H1 (cell line): Measurements from ENCODE around the gene PAQR5. TPM values are rescaled to one million over a fixed set of nuclear protein-coding genes. Genes with fewer than 3 reads are reported as not detected.

Experiments
- CTCF ChIA-PET: fragments of 300-600 bp; sonication (Branson Sonifier 250); formaldehyde crosslinking; loops from one replicate; lab custom pipeline; 2021; ENCODE audit not compliant: partially characterized antibody; lab: Charles Lee
- POLR2A ChIA-PET: fragments of 300-600 bp; sonication (Branson Sonifier 250); formaldehyde crosslinking; loops from one replicate; lab custom pipeline; 2021; ENCODE audit warnings: inconsistent platforms; ENCODE audit not compliant: partially characterized antibody; lab: Charles Lee
- DNase-seq, 2 experiments: peaks; one replicate each; pipeline versions ENCODE4 v3.0.0 to v3.0.0-alpha.2; 2010 to 2022; ENCODE audit warnings: low spot score in 2 of 2, low read depth in 1 of 2, mixed read lengths in 1 of 2
- FAIRE-seq: peaks from 2 replicates; lab custom pipeline; 2011; peaks lifted over from hg19 to GRCh38; lab: Jason Lieb, UNC
- H2AFZ ChIP-seq: 2 replicates; pipeline ENCODE4 v1.8.1; 2012; ENCODE audit warnings: low read length, inconsistent platforms
- H2AK5ac ChIP-seq: 2 replicates; pipeline ENCODE4 v1.6.1; 2013; ENCODE audit warnings: low read depth, low read length
- H2BK120ac ChIP-seq: replicated peaks from 2 replicates; pipeline ENCODE3; 2013; ENCODE audit warnings: low read depth, low read length, inconsistent platforms
- H2BK12ac ChIP-seq: 2 replicates; pipeline ENCODE4 v1.6.1; 2013; ENCODE audit warnings: low read depth, low read length
- H2BK15ac ChIP-seq: 2 replicates; pipeline ENCODE4 v1.6.1; 2013; ENCODE audit warnings: low read length
- H2BK20ac ChIP-seq: 2 replicates; pipeline ENCODE4 v1.6.1; 2013; ENCODE audit warnings: low read length
- H2BK5ac ChIP-seq: 2 replicates; pipeline ENCODE4 v1.6.1; 2013; ENCODE audit warnings: low read depth, low read length
- H3K14ac ChIP-seq: 2 replicates; pipeline ENCODE4 v1.6.1; 2013; ENCODE audit warnings: inconsistent platforms; ENCODE audit not compliant: insufficient read length
- H3K18ac ChIP-seq: 2 replicates; pipeline ENCODE4 v1.6.1; 2013; ENCODE audit warnings: low read length; ENCODE audit errors: extremely low read depth
- H3K23ac ChIP-seq: 2 replicates; pipeline ENCODE4 v1.6.1; 2013; ENCODE audit warnings: inconsistent platforms; ENCODE audit not compliant: insufficient read length
- H3K23me2 ChIP-seq: 2 replicates; pipeline ENCODE4 v1.6.1; 2013; ENCODE audit warnings: low read depth, low read length
- H3K27ac ChIP-seq: 2 replicates; pipeline ENCODE4 v1.6.1; 2011; ENCODE audit warnings: low read depth, low read length, inconsistent platforms
- H3K27me3 ChIP-seq, 4 experiments: replicated peaks in 1 of 4; 1 replicate in 1 of 4; 2 replicates in 3 of 4; pipeline versions ENCODE4 v1.6.1 to v1.8.1; 2011 to 2013; ENCODE audit warnings: low read length in 3 of 4, mild to moderate bottlenecking in 3 of 4, inconsistent platforms in 2 of 4, mixed read lengths in 2 of 4, moderate library complexity in 1 of 4; ENCODE audit not compliant: control insufficient read depth in 3 of 4, insufficient read depth in 3 of 4; ENCODE audit errors: extremely low read depth in 1 of 4
- H3K36me3 ChIP-seq, 4 experiments: 2 replicates each; pipeline versions ENCODE4 v1.6.1 to v1.8.1; 2011 to 2013; ENCODE audit warnings: mild to moderate bottlenecking in 4 of 4, low read length in 3 of 4, moderate library complexity in 2 of 4, control low read depth in 1 of 4, inconsistent platforms in 1 of 4; ENCODE audit not compliant: insufficient read depth in 4 of 4, control insufficient read depth in 2 of 4
- H3K4ac ChIP-seq: replicated peaks from 2 replicates; pipeline ENCODE3; 2013; ENCODE audit warnings: low read length, low read depth, mixed read lengths, inconsistent platforms; ENCODE audit not compliant: insufficient read length
- H3K4me1 ChIP-seq, 4 experiments: replicated peaks in 1 of 4; 1 replicate in 1 of 4; 2 replicates in 3 of 4; pipeline versions ENCODE4 v1.6.1 to v1.8.1; 2011 to 2013; ENCODE audit warnings: low read length in 3 of 4, inconsistent platforms in 2 of 4, mixed read lengths in 1 of 4; ENCODE audit not compliant: insufficient read depth in 4 of 4, control insufficient read depth in 3 of 4
- H3K4me2 ChIP-seq, 2 experiments: 2 replicates each; pipeline versions ENCODE4 v1.6.1 to v1.8.1; 2011 to 2013; ENCODE audit warnings: low read depth in 2 of 2, low read length in 2 of 2, control low read depth in 1 of 2, inconsistent platforms in 1 of 2, mild to moderate bottlenecking in 1 of 2; ENCODE audit not compliant: insufficient read depth in 1 of 2
- H3K4me3 ChIP-seq, 4 experiments: fragments of 200-600, 300-600 bp in 1 of 4; sonication (generic), shearing (Covaris generic), sonication (Bioruptor Twin) in 1 of 4; 2 replicates each; pipeline versions ENCODE4 v1.5.1 to v1.8.1; 2011 to 2016; ENCODE audit warnings: low read length in 4 of 4, low read depth in 3 of 4, control low read depth in 2 of 4, inconsistent platforms in 2 of 4, mild to moderate bottlenecking in 2 of 4, mixed read lengths in 1 of 4, moderate library complexity in 1 of 4; ENCODE audit not compliant: insufficient read depth in 2 of 4; ENCODE audit errors: extremely low read depth in 1 of 4
- H3K56ac ChIP-seq: replicated peaks from 2 replicates; pipeline ENCODE3; 2013; ENCODE audit warnings: low read depth, mild to moderate bottlenecking, mixed read lengths, low read length, inconsistent platforms; ENCODE audit not compliant: insufficient read length
- H3K79me1 ChIP-seq: 2 replicates; pipeline ENCODE4 v1.6.1; 2013; ENCODE audit warnings: low read depth, low read length, control low read depth
- H3K79me2 ChIP-seq, 2 experiments: 2 replicates each; pipeline versions ENCODE4 v1.6.1 to v1.8.1; 2012 to 2013; ENCODE audit warnings: low read length in 2 of 2, mild to moderate bottlenecking in 2 of 2, inconsistent platforms in 1 of 2; ENCODE audit not compliant: insufficient read depth in 2 of 2, control insufficient read depth in 1 of 2
- H3K9ac ChIP-seq, 4 experiments: replicated peaks in 1 of 4; 1 replicate in 1 of 4; 2 replicates in 3 of 4; pipeline versions ENCODE4 v1.6.1 to v1.8.1; 2011 to 2013; ENCODE audit warnings: low read depth in 3 of 4, low read length in 3 of 4, control low read depth in 2 of 4, mild to moderate bottlenecking in 2 of 4, moderate library complexity in 2 of 4, inconsistent platforms in 1 of 4; ENCODE audit errors: extremely low read depth in 1 of 4
- H3K9me3 ChIP-seq, 2 experiments: 2 replicates each; pipeline versions ENCODE4 v1.6.1 to v1.8.1; 2012 to 2013; ENCODE audit warnings: mild to moderate bottlenecking in 2 of 2, moderate library complexity in 2 of 2, control low read depth in 1 of 2, inconsistent platforms in 1 of 2, low read depth in 1 of 2, low read length in 1 of 2, mixed read lengths in 1 of 2; ENCODE audit not compliant: insufficient read depth in 2 of 2
- H4K20me1 ChIP-seq, 2 experiments: replicated peaks in 1 of 2; 2 replicates each; pipeline versions ENCODE3 to v1.8.1; 2011 to 2013; ENCODE audit warnings: inconsistent platforms in 2 of 2, low read length in 2 of 2, mild to moderate bottlenecking in 1 of 2; ENCODE audit not compliant: insufficient read depth in 2 of 2, control insufficient read depth in 1 of 2
- H4K5ac ChIP-seq: 2 replicates; pipeline ENCODE4 v1.6.1; 2013; ENCODE audit warnings: low read length, low read depth, mixed read lengths, inconsistent platforms; ENCODE audit not compliant: insufficient read length
- H4K8ac ChIP-seq: 2 replicates; pipeline ENCODE4 v1.8.0; 2013; ENCODE audit warnings: mild to moderate bottlenecking, moderate library complexity, low read length, inconsistent platforms; ENCODE audit not compliant: insufficient read depth; ENCODE audit errors: extremely low read depth
- H4K91ac ChIP-seq: replicated peaks from 2 replicates; pipeline ENCODE3; 2013; ENCODE audit warnings: low read length, mixed read lengths, inconsistent platforms; ENCODE audit not compliant: insufficient read length
- EP300 ChIP-seq, 2 experiments: IDR thresholded peaks; 1 replicate in 1 of 2; 2 replicates in 1 of 2; pipeline ENCODE4 v1.6.1; 2011 to 2012; ENCODE audit warnings: low read depth in 2 of 2, low read length in 2 of 2, mild to moderate bottlenecking in 2 of 2, borderline replicate concordance in 1 of 2, inconsistent platforms in 1 of 2, moderate library complexity in 1 of 2
- HDAC6 ChIP-seq: IDR thresholded peaks from one replicate; pipeline ENCODE4 v1.7.1; 2012; ENCODE audit warnings: low read depth, mild to moderate bottlenecking, inconsistent platforms, low read length, moderate library complexity
- MAFK ChIP-seq: IDR thresholded peaks from 2 replicates; pipeline ENCODE4 v1.6.1; 2012; ENCODE audit warnings: low read depth, mild to moderate bottlenecking, improper control_type of control experiment, low read length
- RBBP5 ChIP-seq: IDR thresholded peaks from 2 replicates; pipeline ENCODE4 v1.7.1; 2012; ENCODE audit warnings: low read depth, mild to moderate bottlenecking, inconsistent platforms, low read length, moderate library complexity, borderline replicate concordance
- RXRA ChIP-seq: IDR thresholded peaks from 2 replicates; pipeline ENCODE4 v1.6.1; 2011; ENCODE audit warnings: low read depth, mild to moderate bottlenecking, low read length, moderate library complexity; ENCODE audit not compliant: insufficient read depth
- SAP30 ChIP-seq: fragments of 300-600 bp; sonication (generic); IDR thresholded peaks from 2 replicates; pipeline ENCODE4 v1.7.1; 2012; ENCODE audit warnings: low read length, moderate library complexity, mild to moderate bottlenecking, inconsistent platforms; ENCODE audit not compliant: insufficient read depth, insufficient replicate concordance
- WGBS, 2 experiments: shearing (Covaris generic) in 1 of 2; methylation state at CpG; one replicate each; pipeline versions ENCODE4 v1.1.6 to v1.1.7; 2013 to 2015; ENCODE audit warnings: low lambda C conversion rate in 2 of 2, mixed read lengths in 2 of 2, inconsistent platforms in 1 of 2, low coverage in 1 of 2, missing lambda C conversion rate in 1 of 2; ENCODE audit not compliant: insufficient replicate concordance in 2 of 2, insufficient coverage in 1 of 2, insufficient read length in 1 of 2; ENCODE audit errors: extremely low coverage in 1 of 2, missing lambda C conversion rate in 1 of 2; 5-methylcytosine and 5-hydroxymethylcytosine counted together
- polyA plus RNA-seq, 7 experiments: library from polyadenylated mRNA; depleted of rRNA in 3 of 7; stranded (reverse) in 5 of 7; unstranded in 2 of 7; fragments of >200 nt in 5 of 7; fragments of 200-250 nt in 2 of 7; gene quantifications; 1 replicate in 5 of 7; 2 replicates in 1 of 7; 4 replicates in 1 of 7; pipeline versions ENCODE4 v1.2.1 to v1.2.3, GENCODE V29; 2011 to 2013; ENCODE audit warnings: missing spikeins in 2 of 7, mixed read lengths in 2 of 7
- total RNA-seq: library from RNA; stranded (reverse); fragmentation: NEBNext Ultra II Directional; extraction: Animal tissue kit (Norgen Biotek cat#: 25700); gene quantifications from 2 replicates; pipeline ENCODE4 v1.2.1, GENCODE V29; 2021

PAQR5 gene
- total and polyA plus RNA-seq, 2 of the 8 experiments (the other 6 are each of a cell fraction or from before 2014, with no cell fraction given): 8.7 to 18.1 TPM

- Histone ChIP-seq H3K4me1 (peaks cover 0 to 17% (median 7%) of the 10 kb centered on the region in 4 experiments; a peak in 5 of 7 replicates), H3K4ac (no peak overlapping the region), H2BK12ac (no peak overlapping the region), H3K4me3 (no peak overlapping the region), H2BK15ac (no peak overlapping the region), H3K23ac (no peak overlapping the region), H3K23me2 (no peaks in the 10 kb centered on the region), H4K8ac (peak overlapping the region; percentile 46; the same call in 1 of the 2 replicates), H2BK5ac (no peak overlapping the region; the same call in 1 of the 2 replicates), H3K27ac (no peak overlapping the region), H3K79me2 (no peaks in the 10 kb centered on the region), H3K36me3 (no peaks in the 10 kb centered on the region), H4K20me1 (peaks cover 0 to 2% of the 10 kb centered on the region in 2 experiments), H3K27me3 (no peaks in the 10 kb centered on the region), H4K91ac (peak overlapping the region; percentile 30), H4K5ac (no peak overlapping the region), H2AK5ac (no peak overlapping the region; the same call in 1 of the 2 replicates), H2BK120ac (no peak overlapping the region), H2AFZ (no peak overlapping the region), H2BK20ac (no peak overlapping the region), H3K9ac (no peak overlapping the region), H3K79me1 (no peaks in the 10 kb centered on the region; the same call in 1 of the 2 replicates), H3K9me3 (no peaks in the 10 kb centered on the region), H3K4me2 (no peak overlapping the region), H3K14ac (no peak overlapping the region), H3K56ac (no peak overlapping the region), H3K18ac (0 out of 2 replicates have a peak overlapping the region, but pooled peaks have one; percentile 14)
- ChIA-PET CTCF (interaction anchor here (0.9 to 6.1 kb wide), 24 partner anchors 12 to 358 kb away, joined by 3 to 43 read pairs (median 5); no protein-coding TSS in a partner anchor), POLR2A (no interaction called here)
- FAIRE-seq (no peak), DNase-seq (no peak)
- TF ChIP-seq HDAC6 (no peak), RXRA (no peak), RBBP5 (no peak), SAP30 (no peak), EP300 (IDR thresholded peaks at IDR 0.05; ENCODE audit: borderline replicate concordance in 1 of 2, low read depth in 2 of 2, low read length in 2 of 2) (no peak), MAFK (no peak)
- WGBS, 2 experiments: 87% methylated on average over 11 of the region's 11 CpGs; no CpG with 5 or more reads in 1 of the 2 experiments
These were observed 95.2 kb downstream of the PAQR5 start for GRCh38 chr15:69393831-69394491.
